Uterus (tissue), 2 donors: Measurements from ENCODE around the gene CTCFL.
"Not testable (repeated sequence)": the region's sequence is repeated elsewhere in the genome, so short reads cannot be mapped to it uniquely, and the experiment has no call there.

ENCODE experiments used
- POLR2A ChIP-seq, 2 donors: fragments of 450-650 bp; IDR thresholded peaks; one replicate each; pipeline ENCODE4 v1.6.1; 2016; ENCODE audit warnings: antibody characterized with exemption in 2 of 2, mild to moderate bottlenecking in 1 of 2, moderate library complexity in 1 of 2
- TF ChIP-seq, protein P1 (sequence below), 4 experiments: fragments of 200-600 bp in 2 of 4; fragments of 450-650 bp in 2 of 4; sonication (generic) in 2 of 4; IDR thresholded peaks; one replicate each; pipeline ENCODE4 v1.5.1; 2016 to 2019; ENCODE audit warnings: antibody characterized with exemption in 4 of 4, mild to moderate bottlenecking in 2 of 4, moderate library complexity in 1 of 4

DNA sequence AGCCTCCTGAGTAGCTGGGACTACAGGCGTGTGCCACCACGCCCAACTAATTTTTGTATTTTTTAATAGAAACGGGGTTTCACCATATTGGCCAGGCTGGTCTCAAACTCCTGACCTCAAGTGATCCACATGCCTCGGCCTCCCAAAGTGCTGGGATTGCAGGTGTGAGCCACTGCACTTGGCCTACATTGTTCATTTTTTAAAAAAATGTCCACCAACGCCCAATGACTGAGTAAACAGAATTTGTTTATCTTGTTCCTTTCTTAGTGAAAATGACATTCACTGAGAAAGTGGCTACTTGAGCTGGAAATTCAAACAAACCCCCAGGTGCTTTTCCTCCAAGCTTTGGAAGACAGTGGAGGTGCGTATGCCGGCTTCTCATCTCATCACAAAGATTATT, 13.2 kb downstream of the CTCFL start:
- TF ChIP-seq, protein P1, sequence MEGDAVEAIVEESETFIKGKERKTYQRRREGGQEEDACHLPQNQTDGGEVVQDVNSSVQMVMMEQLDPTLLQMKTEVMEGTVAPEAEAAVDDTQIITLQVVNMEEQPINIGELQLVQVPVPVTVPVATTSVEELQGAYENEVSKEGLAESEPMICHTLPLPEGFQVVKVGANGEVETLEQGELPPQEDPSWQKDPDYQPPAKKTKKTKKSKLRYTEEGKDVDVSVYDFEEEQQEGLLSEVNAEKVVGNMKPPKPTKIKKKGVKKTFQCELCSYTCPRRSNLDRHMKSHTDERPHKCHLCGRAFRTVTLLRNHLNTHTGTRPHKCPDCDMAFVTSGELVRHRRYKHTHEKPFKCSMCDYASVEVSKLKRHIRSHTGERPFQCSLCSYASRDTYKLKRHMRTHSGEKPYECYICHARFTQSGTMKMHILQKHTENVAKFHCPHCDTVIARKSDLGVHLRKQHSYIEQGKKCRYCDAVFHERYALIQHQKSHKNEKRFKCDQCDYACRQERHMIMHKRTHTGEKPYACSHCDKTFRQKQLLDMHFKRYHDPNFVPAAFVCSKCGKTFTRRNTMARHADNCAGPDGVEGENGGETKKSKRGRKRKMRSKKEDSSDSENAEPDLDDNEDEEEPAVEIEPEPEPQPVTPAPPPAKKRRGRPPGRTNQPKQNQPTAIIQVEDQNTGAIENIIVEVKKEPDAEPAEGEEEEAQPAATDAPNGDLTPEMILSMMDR (IDR thresholded peaks at IDR 0.05): not testable (repeated sequence)
- TF ChIP-seq POLR2A (IDR thresholded peaks at IDR 0.05): not testable (repeated sequence)
